ENCODE results near the gene ECI1.
"Not testable (repeated sequence)": the region's sequence is repeated elsewhere in the genome, so short reads cannot be mapped to it uniquely, and the experiment has no call there.

The ECI1 gene

GRCh38 chr16:2273931-2274330, 22.5 kb upstream of the ECI1 start:
- H3K4me3 ChIP-seq (ENCODE audit: low read depth, low read length) = no peak overlapping the region
- no peak for TF ChIP-seq CTCF (IDR thresholded peaks at IDR 0.05; ENCODE audit: control insufficient read depth, extremely low read depth, insufficient read depth)
- no peak for DNase-seq (ENCODE audit: low read depth)

- no peak for TF ChIP-seq CTCF (IDR thresholded peaks at IDR 0.05; ENCODE audit: control insufficient read depth, extremely low read depth, insufficient read depth)
- DNase-seq (ENCODE audit: low read depth) = no peak
- H3K4me3 ChIP-seq (ENCODE audit: low read depth, low read length) = no peak overlapping the region
Measured at GRCh38 chr16:2273484-2273883, 22.1 kb upstream of the ECI1 start.

GRCh38 chr16:2271848-2272461, 20.6 kb upstream of the ECI1 start:
- H3K4me3 ChIP-seq (ENCODE audit: low read depth, low read length) = no peak overlapping the region
- TF ChIP-seq CTCF (IDR thresholded peaks at IDR 0.05; ENCODE audit: control insufficient read depth, extremely low read depth, insufficient read depth) = no peak
- no peak for DNase-seq (ENCODE audit: low read depth)

- TF ChIP-seq CTCF (IDR thresholded peaks at IDR 0.05; ENCODE audit: control insufficient read depth, extremely low read depth, insufficient read depth) = no peak
- H3K4me3 ChIP-seq (ENCODE audit: low read depth, low read length) = no peak overlapping the region
- no peak for DNase-seq (ENCODE audit: low read depth)
Measured at GRCh38 chr16:2270588-2271470, 19.4 kb upstream of the ECI1 start.

GRCh38 chr16:2270070-2270462, 18.7 kb upstream of the ECI1 start:
- DNase-seq (ENCODE audit: low read depth) = no peak
- TF ChIP-seq CTCF (IDR thresholded peaks at IDR 0.05; ENCODE audit: control insufficient read depth, extremely low read depth, insufficient read depth) = no peak
- no peak overlapping the region for H3K4me3 ChIP-seq (ENCODE audit: low read depth, low read length)

- DNase-seq (ENCODE audit: low read depth) = peak; percentile 83
- peak within 1 kb of the TSS; percentile 90 for H3K4me3 ChIP-seq (ENCODE audit: low read depth, low read length)
- no peak for TF ChIP-seq CTCF (IDR thresholded peaks at IDR 0.05; ENCODE audit: control insufficient read depth, extremely low read depth, insufficient read depth)
Measured at GRCh38 chr16:2267913-2268666, 16.7 kb upstream of the ECI1 start, which contains the start of gene RNPS1. Gene RNPS1, minus strand, starts transcription at chr16:2268126. Its CDS starts 3,483 bp downstream, at chr16:2264643.

- DNase-seq (ENCODE audit: low read depth) = not testable (repeated sequence)
- H3K4me3 ChIP-seq (ENCODE audit: low read depth, low read length) = peak overlapping the region; percentile 90
Measured at GRCh38 chr16:2267505-2267912, 16.1 kb upstream of the ECI1 start.

- peak overlapping the region; percentile 90 for H3K4me3 ChIP-seq (ENCODE audit: low read depth, low read length)
- not testable (repeated sequence) for DNase-seq (ENCODE audit: low read depth)
Measured at GRCh38 chr16:2266887-2267286, 15.5 kb upstream of the ECI1 start.

- H3K4me3 ChIP-seq (ENCODE audit: low read depth, low read length); DNase-seq (ENCODE audit: low read depth): not testable (repeated sequence)
Measured at GRCh38 chr16:2263026-2263425, 11.6 kb upstream of the ECI1 start.
